Activated B cell treated with CpG ODN at 0.5 μM for 24 hours (primary cell): ENCODE measurements around the gene CDC42EP1. TPM values are rescaled to one million over a fixed set of nuclear protein-coding genes. Genes with fewer than 3 reads are reported as not detected.

Experiments used
- ATAC-seq: fragments of 200-7000 bp; cut with Tn5 transposase; one replicate; pipeline ENCODE4 v1.10.0; 2021; ENCODE audit warnings: low read depth, mild to moderate bottlenecking, moderate library complexity
- CTCF ChIA-PET: fragments of 350-600 bp; sonication (Branson Sonifier 250); formaldehyde crosslinking; loops from one replicate; lab custom pipeline; 2021; ENCODE audit warnings: antibody characterized with exemption; lab: Charles Lee
- POLR2A ChIA-PET: fragments of 350-600 bp; sonication (Branson Sonifier 250); formaldehyde crosslinking; loops from one replicate; lab custom pipeline; 2021; ENCODE audit warnings: antibody characterized with exemption; lab: Charles Lee
- DNase-seq: peaks from one replicate; pipeline ENCODE4 v3.0.0; 2022
- H3K27ac Mint-ChIP-seq: one replicate; pipeline ENCODE4 v1.8.0; 2020; ENCODE audit warnings: mixed read lengths
- H3K27me3 Mint-ChIP-seq: one replicate; pipeline ENCODE4 v1.8.0; 2021; ENCODE audit warnings: mixed read lengths
- H3K36me3 Mint-ChIP-seq: one replicate; pipeline ENCODE4 v1.8.0; 2021; ENCODE audit warnings: low read depth, mixed read lengths
- H3K4me1 Mint-ChIP-seq: one replicate; pipeline ENCODE4 v1.8.0; 2021; ENCODE audit warnings: mixed read lengths
- H3K4me3 Mint-ChIP-seq: one replicate; pipeline ENCODE4 v1.8.0; 2020; ENCODE audit warnings: mild to moderate bottlenecking, mixed read lengths
- H3K9me3 Mint-ChIP-seq: one replicate; pipeline ENCODE4 v1.8.0; 2020; ENCODE audit warnings: mixed read lengths
- intact Hi-C: fragments of 100-400 bp; cut with micrococcal nuclease; formaldehyde crosslinking; loops from one replicate; pipeline ENCODE4 v1.15.1; 2024
- total RNA-seq: library from RNA; stranded (reverse); gene quantifications from 2 replicates; pipeline ENCODE4 v1.2.3, GENCODE V29; 2022
- TF ChIP-seq, protein P1 (sequence below): fragments of 200-600 bp; IDR thresholded peaks from one replicate; pipeline ENCODE4 v1.8.0; 2022; ENCODE audit warnings: antibody characterized with exemption, mild to moderate bottlenecking

CDC42EP1 gene
- total RNA-seq, 1 donor from 2014 or later, result not detected

DNA sequence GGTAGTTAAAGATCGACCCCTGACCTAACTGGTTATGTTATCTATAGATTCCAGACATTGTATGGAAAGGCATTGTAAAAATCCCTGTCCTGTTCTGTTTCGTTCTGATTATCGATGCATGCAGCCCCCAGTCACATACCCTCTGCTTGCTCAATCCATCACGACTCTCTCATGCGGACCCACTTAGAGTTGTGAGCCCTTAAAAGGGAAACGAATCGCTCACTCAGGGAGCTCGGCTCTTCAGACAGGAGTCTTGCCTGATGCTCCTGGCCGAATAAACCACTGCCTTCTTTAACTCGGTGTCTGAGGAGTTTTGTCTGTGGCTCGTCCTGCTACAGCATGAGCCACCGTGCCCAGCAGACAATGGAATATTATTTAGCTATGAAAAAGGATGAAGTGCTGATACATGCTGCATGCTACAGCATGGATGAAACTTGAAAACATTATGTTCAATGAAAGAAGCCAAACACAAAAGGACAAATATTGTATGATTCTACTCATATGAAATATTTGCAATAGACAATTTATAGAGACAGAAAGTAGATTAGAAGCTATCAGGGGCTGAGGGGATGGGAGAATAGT lies 31.6 kb downstream of the CDC42EP1 start:
- no peaks in the 10 kb centered on the region for H3K9me3 Mint-ChIP-seq
- peaks cover 11% of the 10 kb centered on the region for H3K4me1 Mint-ChIP-seq
- H3K4me3 Mint-ChIP-seq, result peak overlapping the region; percentile 81
- intact Hi-C loops, result loop anchor here (1.0 kb wide), 3 partner anchors 16 to 54 kb away; partner anchors contain the start of gene GGA1
- no peak for DNase-seq
- H3K27ac Mint-ChIP-seq, result peak overlapping the region; percentile 81
- ChIA-PET CTCF (interaction anchor here (0.7 to 2.6 kb wide), 18 partner anchors 9 to 277 kb away, joined by 3 to 33 read pairs (median 4); partner anchors contain the start of genes GGA1 and MFNG), POLR2A (interaction anchor here (0.6 to 1.6 kb wide), 9 partner anchors 12 to 350 kb away, joined by 3 to 36 read pairs (median 6); partner anchors contain the start of genes GGA1, LGALS2, NOL12 and PDXP)
- no peak for ATAC-seq
- H3K36me3 Mint-ChIP-seq, result no peaks in the 10 kb centered on the region
- TF ChIP-seq, protein P1, sequence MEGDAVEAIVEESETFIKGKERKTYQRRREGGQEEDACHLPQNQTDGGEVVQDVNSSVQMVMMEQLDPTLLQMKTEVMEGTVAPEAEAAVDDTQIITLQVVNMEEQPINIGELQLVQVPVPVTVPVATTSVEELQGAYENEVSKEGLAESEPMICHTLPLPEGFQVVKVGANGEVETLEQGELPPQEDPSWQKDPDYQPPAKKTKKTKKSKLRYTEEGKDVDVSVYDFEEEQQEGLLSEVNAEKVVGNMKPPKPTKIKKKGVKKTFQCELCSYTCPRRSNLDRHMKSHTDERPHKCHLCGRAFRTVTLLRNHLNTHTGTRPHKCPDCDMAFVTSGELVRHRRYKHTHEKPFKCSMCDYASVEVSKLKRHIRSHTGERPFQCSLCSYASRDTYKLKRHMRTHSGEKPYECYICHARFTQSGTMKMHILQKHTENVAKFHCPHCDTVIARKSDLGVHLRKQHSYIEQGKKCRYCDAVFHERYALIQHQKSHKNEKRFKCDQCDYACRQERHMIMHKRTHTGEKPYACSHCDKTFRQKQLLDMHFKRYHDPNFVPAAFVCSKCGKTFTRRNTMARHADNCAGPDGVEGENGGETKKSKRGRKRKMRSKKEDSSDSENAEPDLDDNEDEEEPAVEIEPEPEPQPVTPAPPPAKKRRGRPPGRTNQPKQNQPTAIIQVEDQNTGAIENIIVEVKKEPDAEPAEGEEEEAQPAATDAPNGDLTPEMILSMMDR, result no peak
- H3K27me3 Mint-ChIP-seq, result peaks cover 6% of the 10 kb centered on the region

DNA sequence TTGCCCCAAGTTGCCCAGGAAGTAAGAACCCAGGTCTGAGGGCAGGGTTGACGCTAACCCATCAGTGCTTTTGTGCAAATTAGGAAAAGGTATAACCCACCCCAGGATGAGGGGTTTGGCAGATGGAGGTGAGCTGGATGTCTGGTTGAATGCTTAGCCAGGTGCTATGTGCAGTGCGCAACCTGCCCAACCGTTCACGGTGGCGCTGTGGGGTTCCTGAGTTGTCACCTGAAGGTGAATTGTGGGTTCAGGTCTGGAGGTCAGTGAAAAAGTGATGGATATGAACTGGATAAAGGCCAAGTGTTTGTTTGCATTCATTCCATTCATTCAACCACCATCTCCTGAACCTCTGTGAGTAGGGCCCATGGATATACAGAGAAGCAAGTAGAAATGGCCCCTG lies 34.0 kb downstream of the CDC42EP1 start:
- Mint-ChIP-seq H3K27me3 (no peaks in the 10 kb centered on the region), H3K36me3 (no peaks in the 10 kb centered on the region), H3K4me3 (no peak overlapping the region), H3K9me3 (no peaks in the 10 kb centered on the region), H3K27ac (no peak overlapping the region), H3K4me1 (peaks cover 11% of the 10 kb centered on the region)
- no peak for DNase-seq
- no peak for ATAC-seq
- ChIA-PET POLR2A (no interaction called here), CTCF (interaction anchor here (1.6 to 2.6 kb wide), 3 partner anchors 13 to 50 kb away, joined by 4 to 33 read pairs (median 5); partner anchors contain the start of gene GGA1)
- intact Hi-C loops, result no loop called here
- TF ChIP-seq, protein P1, result no peak

DNA sequence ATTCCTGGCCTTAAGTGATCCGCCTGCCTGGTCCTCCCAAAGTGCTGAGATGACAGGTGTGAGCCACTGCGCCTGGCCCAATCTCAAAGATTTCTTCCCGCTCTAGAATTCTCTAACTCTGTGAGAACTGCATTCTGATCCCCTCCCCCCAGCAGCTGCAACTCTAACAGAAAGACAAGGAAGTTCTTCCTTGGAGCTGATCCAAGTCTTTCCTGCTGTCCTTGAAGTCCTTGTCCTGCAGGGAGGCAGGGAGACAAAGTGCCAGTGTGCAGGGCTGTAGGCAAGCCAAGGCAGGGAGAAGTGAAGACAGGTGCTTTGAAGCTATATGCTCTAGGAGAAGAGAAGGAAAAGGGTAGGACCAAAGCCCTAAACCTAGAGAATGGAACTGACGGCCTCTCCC lies 38.9 kb downstream of the CDC42EP1 start:
- H3K36me3 Mint-ChIP-seq, result no peaks in the 10 kb centered on the region
- no peak overlapping the region for H3K4me3 Mint-ChIP-seq
- TF ChIP-seq, protein P1, result no peak
- H3K27me3 Mint-ChIP-seq, result peaks cover 10% of the 10 kb centered on the region
- intact Hi-C loops, result no loop called here
- H3K9me3 Mint-ChIP-seq, result no peaks in the 10 kb centered on the region
- ChIA-PET POLR2A (interaction anchor here (0.6 to 0.7 kb wide), 3 partner anchors 55 to 353 kb away, joined by 3 to 4 read pairs (median 4); no protein-coding TSS in a partner anchor), CTCF (no interaction called here)
- H3K27ac Mint-ChIP-seq, result no peak overlapping the region
- no peaks in the 10 kb centered on the region for H3K4me1 Mint-ChIP-seq
- DNase-seq, result no peak
- ATAC-seq, result no peak

DNA sequence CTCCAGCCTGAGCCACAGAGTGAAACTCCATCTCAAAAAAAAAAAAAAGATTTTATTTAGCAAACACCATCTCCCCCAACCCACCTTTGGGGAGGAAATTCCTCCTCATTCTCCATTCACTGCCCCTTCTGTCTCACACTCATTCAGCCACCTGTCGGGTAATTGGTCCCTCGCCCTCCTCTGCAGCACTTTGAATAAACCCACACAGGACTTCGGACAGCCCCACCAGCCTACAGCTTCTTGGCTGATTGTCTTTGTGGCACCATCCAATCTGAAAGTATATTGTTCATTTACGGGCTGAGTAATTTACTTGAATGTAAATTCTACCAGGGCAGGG lies 40.9 kb downstream of the CDC42EP1 start:
- Mint-ChIP-seq H3K9me3 (no peaks in the 10 kb centered on the region), H3K27me3 (peaks cover 20% of the 10 kb centered on the region), H3K4me3 (no peak overlapping the region), H3K4me1 (no peaks in the 10 kb centered on the region), H3K27ac (no peak overlapping the region), H3K36me3 (no peaks in the 10 kb centered on the region)
- DNase-seq (no peak), ATAC-seq (no peak)
- ChIA-PET POLR2A (interaction anchor here (0.7 kb wide), 1 partner anchor 80 kb away, joined by 3 read pairs; no protein-coding TSS in a partner anchor), CTCF (no interaction called here)
- intact Hi-C loops, result loop anchor here (10.0 kb wide), 1 partner anchor 1274 kb away; the partner anchor contains the start of gene CBX6
- TF ChIP-seq, protein P1, result no peak
